GM12878 (cell line): ENCODE measurements around the gene ADAMTSL3. TPM values are rescaled to one million over a fixed set of nuclear protein-coding genes. Genes with fewer than 3 reads are reported as not detected.

Source experiments
- ATAC-seq: fragments of 200-7000 bp; cut with Tn5 transposase; 3 replicates; pipeline ENCODE4 v1.9.1; 2020; ENCODE audit warnings: mild to moderate bottlenecking, moderate library complexity
- BruUV-seq: library from RNA; stranded (reverse); fragments of 400-500 nt; replicated peaks from 2 replicates; lab custom pipeline; 2021; lab: Mats Ljungman, UMichigan
- CTCF ChIA-PET: fragments of 300-600 bp; sonication (Branson Sonifier 250); formaldehyde crosslinking; extraction: SDS; loops from one replicate; lab custom pipeline; 2021; ENCODE audit warnings: inconsistent platforms; lab: Yijun Ruan, JAX
- POLR2A ChIA-PET: fragments of 350-600 bp; formaldehyde crosslinking; extraction: SDS; loops from one replicate; lab custom pipeline; 2021; ENCODE audit warnings: inconsistent platforms; lab: Charles Lee
- RAD21 ChIA-PET: fragments of 300-600 bp; sonication (Branson Sonifier 250); formaldehyde crosslinking; loops from one replicate; lab custom pipeline; 2023; ENCODE audit warnings: antibody characterized with exemption; ENCODE audit not compliant: unreplicated experiment; lab: Charles Lee
- SMC1A ChIA-PET: fragments of 300-600 bp; sonication (Branson Sonifier 250); formaldehyde crosslinking; loops from one replicate; lab custom pipeline; 2023; ENCODE audit not compliant: unreplicated experiment, uncharacterized antibody; lab: Charles Lee
- DNase-seq: peaks from one replicate; pipeline ENCODE4 v3.0.0-alpha.2; 2011; ENCODE audit warnings: low read depth, low spot score
- FAIRE-seq: peaks from 3 replicates; lab custom pipeline; 2011; peaks lifted over from hg19 to GRCh38; lab: Jason Lieb, UNC
- H2AFZ ChIP-seq: 2 replicates; pipeline ENCODE4 v1.6.0; 2011; ENCODE audit warnings: low read depth, low read length, control low read depth; ENCODE audit not compliant: control insufficient read depth
- H3K27ac ChIP-seq: 2 replicates; pipeline ENCODE4 v1.5.1; 2011; ENCODE audit warnings: control low read depth; ENCODE audit not compliant: control insufficient read depth, insufficient read depth
- H3K27me3 ChIP-seq, 2 experiments: replicated peaks in 1 of 2; 2 replicates each; pipeline versions ENCODE4 v1.6.0 to v1.6.1; 2011; ENCODE audit warnings: low read length in 1 of 2; ENCODE audit not compliant: control insufficient read depth in 2 of 2, insufficient read depth in 2 of 2
- H3K36me3 ChIP-seq, 2 experiments: 2 replicates each; pipeline ENCODE4 v1.5.1; 2011; ENCODE audit warnings: low read length in 1 of 2; ENCODE audit not compliant: control insufficient read depth in 2 of 2, insufficient read depth in 2 of 2
- H3K4me1 ChIP-seq: 2 replicates; pipeline ENCODE4 v1.6.1; 2011; ENCODE audit warnings: mild to moderate bottlenecking, low read length, moderate library complexity, mixed read lengths; ENCODE audit not compliant: control insufficient read depth, insufficient read depth
- H3K4me2 ChIP-seq: 2 replicates; pipeline ENCODE4 v1.6.0; 2011; ENCODE audit warnings: control low read depth; ENCODE audit not compliant: control insufficient read depth, insufficient read depth
- H3K4me3 ChIP-seq: fragments of 200-600 bp; sonication (generic); 2 replicates; pipeline ENCODE4 v1.5.1; 2016
- H3K79me2 ChIP-seq: 2 replicates; pipeline ENCODE4 v1.6.0; 2011; ENCODE audit warnings: low read length; ENCODE audit not compliant: control insufficient read depth, insufficient read depth
- H3K9ac ChIP-seq: 2 replicates; pipeline ENCODE4 v1.8.0; 2011; ENCODE audit warnings: low read length, control low read depth, mixed read lengths; ENCODE audit not compliant: control insufficient read depth, insufficient read depth
- H3K9me3 ChIP-seq: replicated peaks from 3 replicates; pipeline ENCODE4 v1.5.1; 2011; ENCODE audit warnings: mild to moderate bottlenecking, low read length; ENCODE audit not compliant: control insufficient read depth, insufficient read depth
- H4K20me1 ChIP-seq: 2 replicates; pipeline ENCODE4 v1.6.0; 2011; ENCODE audit not compliant: control insufficient read depth, insufficient read depth
- BMI1 ChIP-seq: fragments of 450-650 bp; IDR thresholded peaks from 2 replicates; pipeline ENCODE4 v1.6.1; 2016; ENCODE audit warnings: mild to moderate bottlenecking, moderate library complexity, borderline replicate concordance
- BRCA1 ChIP-seq: IDR thresholded peaks from 2 replicates; pipeline ENCODE4 v1.6.1; 2011; ENCODE audit warnings: low read depth, low read length, improper control_type of control experiment
- EGR1 ChIP-seq, 2 experiments: IDR thresholded peaks; 1 replicate in 1 of 2; 2 replicates in 1 of 2; pipeline ENCODE4 v1.6.1; 2011 to 2012; ENCODE audit warnings: low read depth in 2 of 2, low read length in 2 of 2, borderline replicate concordance in 1 of 2, mild to moderate bottlenecking in 1 of 2, moderate library complexity in 1 of 2
- HDGF ChIP-seq: fragments of 450-650 bp; IDR thresholded peaks from 2 replicates; pipeline ENCODE4 v1.6.1; 2016; ENCODE audit warnings: antibody characterized with exemption
- MTA3 ChIP-seq: IDR thresholded peaks from 2 replicates; pipeline ENCODE4 v1.6.1; 2012; ENCODE audit warnings: low read length, inconsistent platforms, borderline replicate concordance
- PAX8 ChIP-seq: fragments of 450-650 bp; IDR thresholded peaks from 2 replicates; pipeline ENCODE4 v1.6.1; 2017; ENCODE audit warnings: mild to moderate bottlenecking, moderate library complexity
- WGBS: methylation state at CpG from one replicate; pipeline ENCODE4 v1.1.6; 2016; ENCODE audit warnings: low lambda C conversion rate; ENCODE audit not compliant: insufficient replicate concordance, insufficient coverage; ENCODE audit errors: missing lambda C conversion rate; 5-methylcytosine and 5-hydroxymethylcytosine counted together
- in situ Hi-C: fragments of 300-500 bp; cut with MboI; formaldehyde crosslinking; loops from 9 replicates; pipeline ENCODE4 v1.14.3; 2018; ENCODE audit warnings: mixed read lengths
- intact Hi-C: fragments of 100-400 bp; cut with micrococcal nuclease; formaldehyde crosslinking; loops from one replicate; pipeline ENCODE4 v1.14.2; 2022; ENCODE audit not compliant: unreplicated experiment
- polyA plus RNA-seq, 11 experiments: library from polyadenylated mRNA; depleted of rRNA in 4 of 11; unstranded in 6 of 11; stranded (reverse) in 5 of 11; fragments of >200 nt; fragmentation: Nextera tagmentation in 4 of 11; fragmentation: Illumina TruSeq in 1 of 11; extraction: Ambion mirVana in 4 of 11; extraction: Trizol in 1 of 11; gene quantifications; 1 replicate in 1 of 11; 2 replicates in 10 of 11; pipeline versions ENCODE4 v1.2.1 to v1.2.3, GENCODE V29; 2011 to 2016; ENCODE audit warnings: inconsistent platforms in 2 of 11, missing spikeins in 2 of 11, low read depth in 1 of 11
- total RNA-seq, 4 experiments: library from RNA; depleted of rRNA in 3 of 4; stranded (reverse); fragments of >200 nt in 3 of 4; fragmentation: Illumina TruSeq in 1 of 4; extraction: Trizol in 1 of 4; gene quantifications; 2 replicates each; pipeline versions ENCODE4 v1.2.1 to v1.2.3, GENCODE V29; 2013 to 2021
- TF ChIP-seq, protein P1 (sequence below): IDR thresholded peaks from 2 replicates; pipeline ENCODE4 v1.6.1; 2012; ENCODE audit warnings: improper control_type of control experiment, low read depth, low read length; ENCODE audit not compliant: insufficient replicate concordance

ADAMTSL3 gene
- total and polyA plus RNA-seq, 10 of the 15 experiments (the other 5 are each of a cell fraction or from before 2014, with no cell fraction given): 0.01 to 0.28 (median 0.13) TPM

DNA sequence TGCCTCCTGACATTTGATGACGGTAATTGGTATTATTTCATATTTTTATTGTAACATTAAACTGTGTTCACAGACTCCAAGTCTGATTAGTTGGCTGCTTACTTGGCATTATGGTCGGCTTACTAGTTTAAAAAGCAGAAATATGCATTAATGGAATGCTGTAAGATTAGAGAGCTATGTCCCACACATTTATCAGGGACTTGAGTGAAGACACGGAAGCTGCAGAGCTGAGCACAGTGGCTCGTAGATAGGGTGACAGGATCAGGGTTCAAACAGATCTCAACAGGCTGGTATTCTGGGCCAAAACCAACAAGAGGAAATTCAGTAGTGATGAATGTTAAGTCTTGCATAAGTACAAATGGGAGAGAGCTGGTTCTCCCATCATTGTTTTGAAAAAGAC lies 113.8 kb downstream of the ADAMTSL3 start:
- no peaks in the 10 kb centered on the region for H3K9me3 ChIP-seq
- FAIRE-seq (no peak), ATAC-seq (no peak), DNase-seq (no peak)
- H3K4me2 ChIP-seq: no peak overlapping the region
- H3K27ac ChIP-seq: no peak overlapping the region
- no peaks in the 10 kb centered on the region for H3K79me2 ChIP-seq
- no peaks in the 10 kb centered on the region for H3K4me1 ChIP-seq
- H3K36me3 ChIP-seq: no peaks in the 10 kb centered on the region
- in situ Hi-C loops: no loop called here
- H3K27me3 ChIP-seq: no peaks in the 10 kb centered on the region; a peak in 1 of 4 replicates
- intact Hi-C loops: no loop called here
- no peak overlapping the region for H3K4me3 ChIP-seq
- no peak overlapping the region for H2AFZ ChIP-seq
- no peaks in the 10 kb centered on the region for H4K20me1 ChIP-seq
- SMC1A ChIA-PET: interaction anchor here (0.7 kb wide), 1 partner anchor 241 kb away, joined by 3 read pairs; no protein-coding TSS in a partner anchor
- POLR2A ChIA-PET: no interaction called here
- no TSS peak for BruUV-seq
- RAD21 ChIA-PET: no interaction called here
- TF ChIP-seq BRCA1: no peak
- TF ChIP-seq EGR1 (IDR thresholded peaks at IDR 0.05; ENCODE audit: borderline replicate concordance in 1 of 2, low read depth in 2 of 2, low read length in 2 of 2): no peak
- TF ChIP-seq, protein P1, sequence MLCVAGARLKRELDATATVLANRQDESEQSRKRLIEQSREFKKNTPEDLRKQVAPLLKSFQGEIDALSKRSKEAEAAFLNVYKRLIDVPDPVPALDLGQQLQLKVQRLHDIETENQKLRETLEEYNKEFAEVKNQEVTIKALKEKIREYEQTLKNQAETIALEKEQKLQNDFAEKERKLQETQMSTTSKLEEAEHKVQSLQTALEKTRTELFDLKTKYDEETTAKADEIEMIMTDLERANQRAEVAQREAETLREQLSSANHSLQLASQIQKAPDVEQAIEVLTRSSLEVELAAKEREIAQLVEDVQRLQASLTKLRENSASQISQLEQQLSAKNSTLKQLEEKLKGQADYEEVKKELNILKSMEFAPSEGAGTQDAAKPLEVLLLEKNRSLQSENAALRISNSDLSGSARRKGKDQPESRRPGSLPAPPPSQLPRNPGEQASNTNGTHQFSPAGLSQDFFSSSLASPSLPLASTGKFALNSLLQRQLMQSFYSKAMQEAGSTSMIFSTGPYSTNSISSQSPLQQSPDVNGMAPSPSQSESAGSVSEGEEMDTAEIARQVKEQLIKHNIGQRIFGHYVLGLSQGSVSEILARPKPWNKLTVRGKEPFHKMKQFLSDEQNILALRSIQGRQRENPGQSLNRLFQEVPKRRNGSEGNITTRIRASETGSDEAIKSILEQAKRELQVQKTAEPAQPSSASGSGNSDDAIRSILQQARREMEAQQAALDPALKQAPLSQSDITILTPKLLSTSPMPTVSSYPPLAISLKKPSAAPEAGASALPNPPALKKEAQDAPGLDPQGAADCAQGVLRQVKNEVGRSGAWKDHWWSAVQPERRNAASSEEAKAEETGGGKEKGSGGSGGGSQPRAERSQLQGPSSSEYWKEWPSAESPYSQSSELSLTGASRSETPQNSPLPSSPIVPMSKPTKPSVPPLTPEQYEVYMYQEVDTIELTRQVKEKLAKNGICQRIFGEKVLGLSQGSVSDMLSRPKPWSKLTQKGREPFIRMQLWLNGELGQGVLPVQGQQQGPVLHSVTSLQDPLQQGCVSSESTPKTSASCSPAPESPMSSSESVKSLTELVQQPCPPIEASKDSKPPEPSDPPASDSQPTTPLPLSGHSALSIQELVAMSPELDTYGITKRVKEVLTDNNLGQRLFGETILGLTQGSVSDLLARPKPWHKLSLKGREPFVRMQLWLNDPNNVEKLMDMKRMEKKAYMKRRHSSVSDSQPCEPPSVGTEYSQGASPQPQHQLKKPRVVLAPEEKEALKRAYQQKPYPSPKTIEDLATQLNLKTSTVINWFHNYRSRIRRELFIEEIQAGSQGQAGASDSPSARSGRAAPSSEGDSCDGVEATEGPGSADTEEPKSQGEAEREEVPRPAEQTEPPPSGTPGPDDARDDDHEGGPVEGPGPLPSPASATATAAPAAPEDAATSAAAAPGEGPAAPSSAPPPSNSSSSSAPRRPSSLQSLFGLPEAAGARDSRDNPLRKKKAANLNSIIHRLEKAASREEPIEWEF: no peak
- TF ChIP-seq MTA3: no peak
- TF ChIP-seq PAX8: no peak
- TF ChIP-seq HDGF: no peak
- TF ChIP-seq BMI1: no peak
- TF ChIP-seq, all 136 proteins: peak for 0
- CTCF ChIA-PET: interaction anchor here (1.0 kb wide), 1 partner anchor 9 kb away, joined by 3 read pairs; no protein-coding TSS in a partner anchor
- 68% methylated on average over 4 of the region's 4 CpGs for WGBS
- H3K9ac ChIP-seq: no peak overlapping the region
